Activated CD8-positive, alpha-beta memory T cell treated with anti-CD3 and anti-CD28 coated beads for 24 hours (primary cell): ENCODE measurements around the gene TALDO1.

Experiments used
- DNase-seq: peaks from one replicate; pipeline ENCODE4 v3.0.0-alpha.2; 2020

TALDO1 gene

DNA sequence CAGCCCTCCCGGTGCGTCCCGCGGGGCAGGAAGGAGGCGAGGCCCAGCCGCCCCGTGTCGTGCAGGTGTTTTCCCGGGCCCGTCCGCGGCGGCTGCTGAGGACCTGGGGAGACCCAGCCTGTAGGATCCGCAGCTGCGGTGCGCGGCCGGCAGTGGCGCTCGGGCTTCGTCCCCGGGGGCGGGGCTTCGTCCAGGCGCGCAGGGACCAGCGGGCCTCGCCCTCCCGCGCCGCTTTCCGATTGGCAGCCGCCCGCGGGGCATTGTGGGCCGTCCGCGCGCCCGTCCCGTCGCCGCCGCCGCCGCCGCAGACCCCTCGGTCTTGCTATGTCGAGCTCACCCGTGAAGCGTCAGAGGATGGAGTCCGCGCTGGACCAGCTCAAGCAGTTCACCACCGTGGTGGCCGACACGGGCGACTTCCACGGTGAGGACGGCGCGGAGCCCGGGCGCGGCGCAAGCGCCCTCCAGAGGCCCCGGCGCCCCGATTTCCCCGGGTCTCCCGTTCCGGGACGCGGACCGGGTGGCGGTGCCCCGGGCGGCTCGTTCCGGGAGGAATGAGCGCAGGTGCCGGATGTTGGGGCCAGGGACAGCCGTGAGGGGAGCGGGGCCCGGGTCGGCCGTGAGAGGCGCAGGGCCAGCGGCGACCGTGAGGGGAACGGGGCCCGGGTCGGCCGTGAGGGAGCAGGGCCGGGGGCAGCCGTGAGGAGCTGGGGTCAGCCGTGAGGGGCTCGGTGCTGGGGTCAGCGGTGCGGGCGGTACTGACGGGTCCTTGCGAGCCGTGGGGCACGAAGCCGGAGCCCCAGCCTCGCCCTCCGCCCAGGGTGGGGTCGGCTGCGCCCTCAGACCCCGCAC, at the start of gene TALDO1:
TSS of gene TALDO1 (plus strand) at position 307 of the 849 bp plus-strand sequence. CDS start at position 325, 18 bp downstream.
- peak; percentile 94 for DNase-seq

DNA sequence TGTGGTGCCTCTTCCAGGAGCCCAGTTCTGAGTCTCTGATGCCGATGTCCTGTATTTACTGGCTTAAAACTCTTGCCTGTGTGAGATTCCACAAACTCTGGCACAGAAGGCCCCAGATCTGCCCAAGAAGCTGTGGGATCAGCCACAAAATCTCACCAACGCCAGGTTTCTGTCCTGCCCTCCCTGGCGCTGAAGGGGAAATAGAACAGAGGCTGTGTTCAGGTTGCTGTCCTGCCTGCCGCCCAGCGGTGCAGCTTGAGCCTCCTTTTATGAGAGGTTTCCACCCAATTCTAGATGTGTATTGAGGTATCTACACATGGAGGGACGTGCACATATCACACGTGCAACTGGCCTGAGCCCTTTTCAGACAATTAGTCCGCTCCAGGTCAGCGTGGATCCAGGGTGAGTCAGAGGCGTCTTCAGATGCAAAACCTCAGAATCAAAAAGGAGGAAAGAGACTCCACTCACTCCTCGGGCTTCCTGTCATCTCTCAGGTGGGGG, 49.4 kb upstream of the TALDO1 start:
- DNase-seq: peak; percentile 56

DNA sequence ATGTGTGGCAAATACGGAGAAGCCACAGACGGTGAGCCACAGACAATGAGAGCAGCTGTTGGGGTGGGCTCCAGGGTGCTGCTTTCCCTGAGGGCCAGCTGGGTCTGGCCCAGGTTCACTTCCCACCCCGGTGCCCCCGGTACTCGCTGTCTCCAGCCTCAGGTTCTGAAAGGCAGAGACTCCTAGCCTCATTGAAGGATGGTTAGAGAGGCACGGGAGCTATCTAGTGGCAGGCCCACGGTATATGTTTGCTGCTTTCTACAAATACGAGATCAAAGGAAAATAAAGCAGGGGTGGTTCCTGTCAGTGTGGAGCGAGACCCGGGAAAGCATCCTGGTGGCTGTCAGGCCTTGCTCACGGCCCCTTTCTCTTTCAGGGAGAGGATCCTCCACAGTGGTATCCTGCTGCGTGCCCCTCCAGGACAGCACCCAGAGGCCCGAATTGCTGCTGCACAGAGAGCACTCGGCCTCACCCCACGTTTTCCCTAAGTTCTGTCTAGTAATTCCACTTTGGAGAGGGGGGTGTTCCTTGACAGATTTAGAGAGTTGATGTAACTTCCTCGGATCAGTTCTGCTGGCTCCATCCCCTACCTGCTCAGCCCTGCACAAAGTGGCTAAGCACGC, 48.7 kb upstream of the TALDO1 start:
- no peak for DNase-seq

DNA sequence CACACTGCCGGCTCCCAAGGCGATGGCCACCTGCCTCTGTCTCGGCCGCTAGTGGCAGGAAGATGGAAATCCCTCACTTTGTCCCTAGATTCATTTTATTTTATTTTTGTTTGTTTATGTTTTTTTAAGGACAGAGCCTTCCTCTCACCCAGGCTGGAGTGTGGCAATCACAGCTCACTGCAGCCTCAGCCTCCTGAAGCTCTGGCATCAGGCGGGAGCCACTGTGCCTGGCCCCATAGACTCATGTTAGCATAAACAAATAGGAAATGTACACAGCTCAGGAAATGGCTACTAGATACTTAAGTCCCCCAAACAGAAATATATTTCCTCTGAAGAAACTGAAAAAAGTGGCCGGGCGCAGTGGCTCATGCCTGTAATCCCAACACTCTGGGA, 48.2 kb upstream of the TALDO1 start:
- no peak for DNase-seq

DNA sequence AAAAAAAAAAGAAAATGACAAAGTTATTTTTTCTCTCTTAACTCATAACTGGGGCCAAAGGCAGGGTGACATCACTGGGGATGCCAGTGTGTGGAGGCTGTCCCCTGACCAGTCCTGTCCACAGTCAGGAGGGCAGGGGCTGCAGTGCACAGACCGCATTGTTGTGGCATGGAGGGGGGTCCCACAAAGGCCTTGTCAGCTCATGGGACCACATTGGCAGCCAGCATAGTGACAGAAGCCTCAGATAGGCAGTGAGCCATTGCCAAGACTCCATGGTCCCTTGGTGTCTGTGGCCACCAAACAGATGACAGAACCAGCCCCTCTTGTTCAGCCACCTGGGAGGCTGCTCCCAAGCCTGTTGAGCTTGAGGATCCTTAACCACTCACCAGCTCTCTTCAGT, 47.5 kb upstream of the TALDO1 start:
- no peak for DNase-seq

DNA sequence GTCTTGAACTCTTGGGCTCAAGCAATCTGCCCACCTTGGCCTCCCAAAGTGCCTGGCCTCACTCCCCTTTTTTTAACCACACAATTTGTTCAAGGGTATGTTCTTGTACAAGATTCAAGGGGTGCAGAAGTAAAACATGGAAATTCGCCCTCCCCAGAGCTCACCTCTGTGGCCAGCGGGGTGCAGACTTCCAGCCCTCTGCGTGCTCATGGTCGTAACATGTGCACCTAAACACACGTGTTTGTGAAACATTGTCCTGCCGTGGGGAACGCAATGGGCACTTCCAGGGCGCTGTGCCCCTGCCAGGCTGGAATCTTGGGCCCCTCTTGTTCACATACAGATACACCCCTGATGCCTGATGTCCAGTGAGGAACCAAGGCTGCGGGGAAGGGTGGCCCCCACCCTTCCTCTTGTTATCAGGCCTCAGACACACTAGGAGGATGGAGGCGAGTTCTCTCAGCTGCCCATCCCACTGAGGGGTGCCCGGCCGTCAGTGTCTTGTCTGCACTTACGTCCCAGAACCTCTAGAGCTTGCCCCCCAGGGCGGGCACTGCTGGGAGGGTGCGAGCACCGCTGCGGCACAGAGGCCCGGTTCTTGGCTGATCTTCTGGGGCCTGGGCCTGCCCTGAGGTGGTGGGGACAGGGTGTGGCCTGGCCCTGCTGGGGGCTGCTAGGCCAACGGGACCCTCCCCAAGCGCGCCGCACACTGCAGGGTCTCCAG, 45.4 kb upstream of the TALDO1 start:
- no peak for DNase-seq

DNA sequence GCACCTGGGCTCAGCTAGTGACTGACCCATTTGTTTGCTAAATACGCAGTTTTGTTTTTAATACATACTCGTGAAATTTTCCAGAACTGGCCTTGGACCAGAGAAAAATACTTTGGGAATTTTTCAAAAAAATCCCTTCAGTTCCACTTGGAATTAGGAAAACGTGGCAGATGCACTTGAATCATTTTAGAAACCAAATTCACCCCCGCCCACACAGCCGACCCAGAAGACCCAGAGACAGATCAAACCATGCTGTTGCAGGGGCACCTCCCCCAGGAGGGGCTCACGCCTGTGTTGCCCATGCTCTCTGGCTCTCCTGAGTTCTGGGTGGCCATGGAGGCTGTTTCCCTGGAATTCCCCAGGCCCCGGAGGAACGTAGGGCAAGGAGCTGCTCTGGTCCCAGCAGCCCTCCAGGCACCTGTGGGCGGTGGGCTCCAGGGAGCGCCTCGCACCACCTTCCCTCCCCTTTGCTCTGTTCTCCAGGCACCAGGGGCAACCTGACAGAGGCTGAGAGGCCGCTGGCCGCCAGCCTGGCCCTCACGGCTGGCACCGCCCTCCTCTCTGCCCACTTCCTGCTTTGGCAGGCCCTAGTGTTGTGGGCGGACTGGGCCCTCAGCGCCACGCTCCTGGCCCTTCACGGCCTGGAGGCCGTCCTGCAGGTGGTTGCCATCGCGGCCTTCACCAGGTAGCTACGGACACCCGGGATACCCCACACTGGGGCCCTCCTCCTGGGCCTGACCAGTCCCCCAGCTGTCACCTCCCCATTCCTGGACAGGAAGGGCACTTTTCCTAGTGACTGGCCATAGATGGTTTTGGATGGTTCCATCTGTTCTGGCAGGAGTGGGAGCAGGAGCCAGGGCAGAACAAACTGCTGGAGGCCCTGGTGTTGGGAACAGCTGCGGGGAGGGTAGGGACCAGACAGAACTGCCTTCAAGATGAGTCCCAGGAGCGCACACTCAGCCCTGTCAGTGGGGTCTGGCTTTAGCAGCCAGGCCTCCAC, 44.5 kb upstream of the TALDO1 start:
- DNase-seq: no peak

DNA sequence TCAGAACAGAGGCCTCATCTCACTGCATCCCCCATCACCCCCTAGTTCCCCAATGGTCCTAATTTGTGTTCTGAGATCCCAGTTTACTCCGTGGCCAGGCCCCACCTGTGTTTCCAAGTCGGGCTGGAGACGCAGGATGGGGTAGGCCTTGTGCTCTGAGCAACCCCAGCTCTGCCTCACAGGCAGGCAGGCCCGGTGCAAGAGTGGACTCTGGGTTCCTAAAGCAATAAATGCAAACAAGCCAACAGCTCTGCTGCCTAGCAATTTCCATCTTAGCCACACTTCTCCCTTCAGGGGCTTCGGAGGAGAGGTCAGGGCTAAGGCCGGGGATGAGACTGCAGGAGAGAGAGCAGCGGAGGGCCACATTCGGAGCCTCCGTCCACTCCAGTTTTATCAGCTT, 43.8 kb upstream of the TALDO1 start:
- DNase-seq: no peak

DNA sequence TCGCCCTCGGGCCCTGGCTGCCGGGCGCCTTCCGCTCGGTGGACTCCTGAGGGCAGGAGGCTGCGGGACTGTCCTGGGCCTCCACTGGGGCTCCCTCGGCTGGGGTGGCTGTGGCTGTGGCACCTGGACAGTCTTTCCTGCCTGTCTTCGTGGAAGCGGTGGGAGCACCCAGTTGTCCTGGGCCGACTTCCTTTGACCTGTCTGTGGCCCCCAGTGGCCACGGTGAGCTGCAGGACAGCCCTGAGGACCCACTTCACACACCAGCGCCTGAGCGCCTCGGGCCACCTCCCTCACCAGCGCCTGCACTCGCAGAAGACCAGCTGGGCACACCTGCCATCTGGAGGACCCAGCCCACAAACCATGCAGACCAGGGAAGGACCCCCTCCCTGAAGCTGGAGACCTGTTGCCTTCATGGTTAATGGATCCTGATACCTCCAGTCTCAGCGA, 43.0 kb upstream of the TALDO1 start:
- no peak for DNase-seq

DNA sequence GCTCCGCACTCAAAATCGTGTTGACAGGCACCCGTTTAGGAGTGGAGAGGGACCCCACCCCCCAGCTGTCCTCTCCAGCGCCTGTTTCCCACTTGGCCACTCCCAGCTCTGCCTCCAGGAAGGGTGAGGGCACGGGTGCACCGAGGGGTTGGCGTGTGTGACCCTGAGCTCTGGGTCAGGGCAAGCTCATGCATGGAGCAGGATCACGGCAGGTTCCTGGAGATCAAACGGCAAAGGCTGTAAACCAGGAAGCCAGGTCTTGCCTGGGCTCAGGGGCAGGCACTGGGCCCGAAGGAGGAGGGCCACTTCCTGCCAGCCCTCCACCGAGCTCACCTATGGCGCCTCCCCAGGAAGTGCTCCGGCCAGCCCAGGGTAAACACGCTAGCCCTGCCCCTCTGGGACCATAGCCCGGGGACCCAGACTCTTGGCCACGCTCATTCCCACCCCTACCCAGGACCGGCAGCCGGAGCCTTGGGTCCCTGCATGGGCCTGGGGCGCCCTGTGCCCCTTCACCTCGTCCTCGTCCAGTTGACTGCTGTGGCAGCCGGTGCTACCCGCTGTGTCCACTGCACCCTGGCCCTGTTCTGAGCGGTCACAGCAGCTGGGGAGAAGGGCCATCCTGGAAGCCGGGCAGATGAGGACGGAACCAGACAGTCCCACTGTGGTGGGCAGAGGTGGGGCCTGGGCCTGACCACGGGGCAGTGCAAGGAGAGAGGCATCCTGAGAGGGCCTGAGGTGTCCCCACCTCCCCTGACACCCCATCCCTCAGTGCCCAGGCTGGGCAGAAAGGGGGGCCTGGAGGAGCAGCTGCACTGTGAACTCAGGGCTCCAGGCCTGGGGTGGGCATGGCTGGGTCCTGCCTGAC, 42.3 kb upstream of the TALDO1 start:
- no peak for DNase-seq

DNA sequence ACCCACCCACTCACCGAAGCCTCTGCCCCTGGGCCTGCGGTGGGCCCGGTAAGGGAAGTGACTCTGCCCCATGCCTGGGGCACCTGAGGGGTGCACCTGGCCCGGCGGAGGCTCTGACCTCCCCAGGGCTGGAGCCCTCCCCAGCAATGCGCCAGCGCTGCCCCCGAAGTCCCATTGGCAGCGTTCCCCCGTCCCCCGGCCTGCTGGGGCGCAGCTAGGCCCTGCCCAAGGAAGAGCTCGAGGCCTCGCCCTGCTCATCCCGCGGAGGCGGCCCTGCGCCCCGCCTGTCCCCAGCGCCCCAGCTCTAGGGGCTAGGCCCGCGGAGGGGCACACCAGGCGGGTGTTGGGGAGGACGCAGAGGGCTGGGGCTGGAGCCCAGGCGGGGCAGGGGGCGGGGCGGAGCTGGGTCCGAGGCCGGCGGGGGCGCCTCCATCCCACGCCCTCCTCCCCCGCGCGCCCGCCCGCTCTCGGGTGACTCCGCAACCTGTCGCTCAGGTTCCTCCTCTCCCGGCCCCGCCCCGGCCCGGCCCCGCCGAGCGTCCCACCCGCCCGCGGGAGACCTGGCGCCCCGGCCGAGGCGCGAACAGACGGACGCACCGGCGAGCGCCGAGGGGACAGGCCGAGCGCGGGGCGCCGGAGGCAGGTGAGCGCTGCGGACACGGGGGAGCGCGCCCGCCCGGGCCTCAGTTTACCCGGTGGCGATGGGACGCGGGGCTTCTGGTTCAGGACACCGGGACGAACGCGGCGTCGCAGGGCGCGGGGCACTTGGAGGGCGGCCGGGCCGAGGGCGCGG, 41.4 kb upstream of the TALDO1 start, which contains the start of gene EPS8L2:
TSS of gene EPS8L2 (plus strand) at position 586 of the 793 bp plus-strand sequence. CDS start 3,177 bp downstream, outside the sequence.
- DNase-seq: no peak

DNA sequence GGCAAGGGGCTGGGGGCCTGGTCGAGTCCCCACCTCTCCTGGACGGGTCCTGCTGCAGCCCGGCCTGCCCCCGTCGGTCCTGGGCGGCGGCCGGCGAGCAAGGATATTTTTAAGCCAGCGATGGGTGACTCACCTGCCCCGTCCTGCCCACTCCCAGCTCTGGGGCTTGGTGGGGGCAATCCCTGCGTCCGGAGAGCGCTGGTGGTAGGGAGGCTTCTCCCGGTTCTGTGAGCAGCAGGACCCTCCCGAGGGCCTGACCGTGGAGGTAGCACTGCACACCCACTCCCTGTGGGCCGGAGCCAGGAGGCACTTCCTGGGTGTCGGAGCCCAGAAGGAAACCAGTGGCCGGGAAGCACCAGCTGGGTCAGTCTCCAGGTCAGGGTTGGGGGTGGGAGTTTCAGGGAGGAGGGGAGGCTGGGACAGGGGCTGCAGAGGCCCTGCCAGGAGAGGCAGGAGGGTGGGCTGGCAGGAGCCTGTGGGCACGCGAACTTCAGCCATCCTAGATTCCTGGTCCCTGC, 40.8 kb upstream of the TALDO1 start:
- DNase-seq: no peak

DNA sequence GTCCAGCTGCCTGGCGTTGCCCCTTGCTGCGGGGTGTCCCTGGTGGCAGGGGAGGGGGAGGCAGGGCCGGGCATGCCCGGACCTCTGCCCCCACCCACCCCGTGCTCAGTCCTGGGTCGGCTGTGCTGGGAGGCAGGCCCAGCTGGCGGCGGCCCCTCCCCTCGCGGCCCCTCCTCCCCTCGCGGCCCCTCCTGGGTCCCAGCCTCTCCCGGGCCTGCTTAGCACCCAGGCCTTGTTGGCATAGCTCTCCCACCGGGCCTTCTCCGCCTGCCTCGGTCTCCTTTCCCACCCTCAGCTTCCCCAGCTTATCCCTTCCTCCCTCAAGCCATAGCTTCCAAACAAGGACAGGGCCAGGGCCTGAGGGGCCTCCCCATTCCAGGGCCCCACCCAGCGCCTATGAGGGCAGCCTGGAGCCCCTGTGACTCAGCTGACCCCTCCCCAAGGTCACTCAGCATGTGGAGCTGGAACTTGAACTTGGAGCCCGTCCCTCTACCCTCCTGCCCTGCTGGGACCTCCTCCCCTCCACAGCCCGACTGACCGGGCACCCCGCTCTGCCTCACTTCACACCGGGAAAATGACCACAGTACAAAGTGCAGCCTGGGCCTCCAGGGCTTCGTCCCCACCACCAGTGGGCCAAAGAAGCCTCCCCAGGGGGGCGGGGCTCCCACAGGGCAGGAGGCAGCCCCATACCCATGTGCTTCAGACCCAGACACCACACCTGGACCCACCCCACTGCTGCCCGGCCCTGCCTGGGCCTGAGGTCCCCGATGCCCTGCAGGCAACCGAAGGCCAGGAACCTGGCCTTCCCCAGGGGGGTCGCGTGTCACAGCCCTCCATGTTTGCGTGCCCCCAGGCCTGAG, 40.1 kb upstream of the TALDO1 start:
- DNase-seq: no peak

DNA sequence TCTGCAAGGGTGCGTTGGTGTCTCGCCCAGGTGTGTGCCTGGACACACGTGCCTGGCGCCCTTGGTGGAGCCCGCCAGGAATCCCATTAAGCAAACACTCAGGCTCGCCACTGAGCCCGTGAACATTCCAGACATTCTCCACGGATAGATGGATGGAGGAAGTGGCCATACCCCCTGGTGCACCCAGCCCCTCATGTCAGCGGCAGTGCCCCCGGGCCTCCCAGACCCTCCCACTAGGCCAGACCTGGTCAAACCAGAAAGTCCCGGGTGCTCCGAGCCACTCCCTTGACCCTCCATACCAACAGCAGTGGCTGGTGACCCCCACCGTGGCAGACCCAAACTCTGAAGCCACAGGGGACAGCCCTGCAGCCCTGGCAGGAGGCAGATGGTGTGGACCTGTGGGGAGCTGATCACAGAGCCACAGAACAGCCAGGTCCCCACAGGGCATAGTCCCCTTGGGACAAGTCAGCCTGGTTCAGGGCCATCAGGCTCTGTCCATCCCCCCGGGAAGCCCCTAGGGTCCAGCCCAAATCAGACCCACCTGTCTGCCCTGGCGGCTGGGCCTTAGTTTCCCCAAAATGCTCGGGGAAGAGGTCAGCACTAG, 39.3 kb upstream of the TALDO1 start:
- DNase-seq: no peak

DNA sequence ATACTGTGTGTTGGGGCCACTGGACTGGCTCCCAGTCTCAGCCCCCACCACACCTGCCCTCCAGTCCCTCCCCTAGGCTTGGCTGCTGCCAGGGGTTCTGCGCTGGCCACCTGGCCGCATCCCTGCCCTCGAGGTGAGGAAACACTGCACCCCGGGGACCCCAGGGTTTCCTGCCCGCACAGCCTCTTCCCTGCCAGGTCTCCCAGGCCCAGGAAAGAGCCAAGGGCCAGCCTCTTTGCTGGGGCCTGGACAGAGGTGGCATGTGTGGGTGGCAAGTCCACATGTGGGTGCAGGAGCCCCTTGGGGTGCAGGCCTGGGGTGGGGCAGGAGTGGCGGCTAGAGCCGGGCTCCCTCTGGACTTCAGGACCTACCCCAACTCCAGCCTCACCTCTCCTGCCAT, 38.8 kb upstream of the TALDO1 start:
- no peak for DNase-seq

DNA sequence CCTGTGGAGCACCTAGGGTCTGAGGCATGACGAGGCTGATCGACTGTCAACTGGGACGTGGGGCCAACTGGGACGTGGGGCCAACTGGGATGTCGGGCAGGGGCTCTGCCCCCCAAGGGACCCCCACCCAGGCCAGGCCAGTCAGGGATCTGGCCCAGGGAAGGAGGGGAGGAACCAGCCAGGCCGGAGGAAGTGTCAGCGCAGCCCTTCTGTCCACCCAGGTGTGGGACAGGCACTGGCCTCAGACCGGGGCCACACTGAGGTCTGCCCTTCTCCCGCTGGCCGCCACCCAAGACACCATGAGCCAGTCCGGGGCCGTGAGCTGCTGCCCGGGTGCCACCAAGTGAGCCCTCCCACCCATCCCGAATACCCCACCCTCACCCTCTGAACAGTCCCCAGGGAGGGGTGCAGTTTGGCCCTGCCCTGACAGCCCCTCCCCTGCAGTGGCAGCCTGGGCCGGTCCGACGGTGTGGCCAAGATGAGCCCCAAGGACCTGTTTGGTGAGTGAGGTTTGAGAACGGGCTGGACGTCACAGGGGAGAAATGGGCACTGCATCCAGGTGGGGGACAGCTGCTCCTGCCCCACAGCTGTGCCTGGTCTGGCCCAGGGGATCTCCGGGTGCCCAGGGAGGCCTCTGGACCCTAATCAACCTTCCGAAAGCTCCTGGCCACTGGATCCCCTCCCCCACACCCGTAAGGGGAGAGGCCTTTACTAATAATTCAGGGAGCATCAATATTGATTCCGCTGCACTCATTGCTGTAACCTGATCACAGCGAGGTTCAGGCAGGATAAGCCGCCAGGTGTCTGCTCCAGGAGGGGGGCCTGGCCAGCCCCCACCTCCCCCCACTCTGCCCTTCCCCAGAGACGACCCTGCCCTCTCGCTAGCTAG, 37.9 kb upstream of the TALDO1 start:
- no peak for DNase-seq

DNA sequence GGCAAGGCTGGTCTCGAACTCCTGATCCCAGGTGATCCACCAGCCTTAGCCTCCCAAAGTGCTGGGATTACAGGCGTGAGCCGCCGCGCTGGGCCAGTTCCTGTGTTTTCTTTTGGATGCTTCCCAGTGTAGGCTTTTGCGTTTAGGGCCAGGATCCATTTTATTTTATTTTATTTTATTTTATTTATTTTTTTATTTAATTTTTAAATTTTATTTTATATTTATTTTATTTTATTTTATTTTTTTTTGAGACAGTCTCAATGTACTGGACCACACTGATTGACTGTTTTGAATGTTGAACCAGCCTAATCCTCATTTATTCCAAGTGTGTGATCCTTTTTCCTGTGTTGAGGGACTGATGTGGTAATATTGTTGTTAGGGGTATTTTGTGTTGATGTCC, 32.8 kb upstream of the TALDO1 start:
- no peak for DNase-seq
